K562 (cell line): Measurements from ENCODE around the gene PNMT. TPM values are rescaled to one million over a fixed set of nuclear protein-coding genes. Genes with fewer than 3 reads are reported as not detected.

ENCODE experiments used
- CBFA2T3 ChIP-seq: fragments of 450-650 bp; IDR thresholded peaks from 2 replicates; pipeline ENCODE4 v1.6.1; 2017
- CBX1 ChIP-seq: sonication (generic); IDR thresholded peaks from 2 replicates; pipeline ENCODE4 v1.6.1; 2016; ENCODE audit warnings: antibody characterized with exemption, low read depth, mild to moderate bottlenecking
- CEBPB ChIP-seq: fragments of 450-650 bp; IDR thresholded peaks from 2 replicates; pipeline ENCODE4 v1.6.1; 2016; ENCODE audit warnings: missing genetic modification characterization, missing compliant biosample characterization
- FOXK1 ChIP-seq: sonication (generic); formaldehyde crosslinking; IDR thresholded peaks from 2 replicates; pipeline ENCODE4 v1.8.0; 2022; ENCODE audit warnings: missing genetic modification reagents, mild to moderate bottlenecking, borderline replicate concordance
- GABPB2 ChIP-seq: fragments of 250-450 bp; sonication (Bioruptor Pico); conservative IDR thresholded peaks from 2 replicates; pipeline ENCODE4 v1.5.1; 2021; ENCODE audit warnings: mild to moderate bottlenecking
- HSF4 ChIP-seq: fragments of 250-450 bp; sonication (Bioruptor Pico); IDR thresholded peaks from 2 replicates; pipeline ENCODE4 v2.1.2; 2022; ENCODE audit warnings: mild to moderate bottlenecking, moderate library complexity, borderline replicate concordance
- MAFK ChIP-seq: IDR thresholded peaks from 2 replicates; pipeline ENCODE4 v1.6.1; 2011; ENCODE audit warnings: low read length, improper control_type of control experiment
- MEF2A ChIP-seq: IDR thresholded peaks from 2 replicates; pipeline ENCODE4 v1.6.1; 2011; ENCODE audit warnings: low read depth, mild to moderate bottlenecking, low read length, moderate library complexity; ENCODE audit not compliant: control insufficient read depth
- NKRF ChIP-seq: fragments of 450-650 bp; IDR thresholded peaks from 2 replicates; pipeline ENCODE4 v1.6.1; 2016; ENCODE audit warnings: borderline replicate concordance
- PRMT5 ChIP-seq: sonication (generic); formaldehyde crosslinking; IDR thresholded peaks from 2 replicates; pipeline ENCODE4 v1.5.0; 2020; ENCODE audit warnings: missing genetic modification reagents
- PTRF ChIP-seq: fragments of 450-650 bp; IDR thresholded peaks from 2 replicates; pipeline ENCODE4 v1.6.1; 2016; ENCODE audit warnings: mild to moderate bottlenecking, missing genetic modification characterization, missing compliant biosample characterization
- RBFOX2 ChIP-seq: fragments of 200-400 bp; formaldehyde crosslinking; IDR thresholded peaks from 2 replicates; pipeline ENCODE4 v1.6.1; 2017; ENCODE audit warnings: low read depth, mild to moderate bottlenecking, low read length, moderate library complexity
- SFPQ ChIP-seq: fragments of 200-400 bp; formaldehyde crosslinking; IDR thresholded peaks from 2 replicates; pipeline ENCODE4 v1.6.1; 2017; ENCODE audit warnings: mild to moderate bottlenecking, low read depth, low read length, moderate library complexity
- SPI1 ChIP-seq: IDR thresholded peaks from 2 replicates; pipeline ENCODE4 v1.6.1; 2011; ENCODE audit warnings: low read depth, low read length, control low read depth, borderline replicate concordance
- STAT6 ChIP-seq: sonication (generic); formaldehyde crosslinking; IDR thresholded peaks from 2 replicates; pipeline ENCODE4 v1.8.1; 2023; ENCODE audit warnings: mild to moderate bottlenecking, missing genetic modification reagents
- TRIM24 ChIP-seq, 2 experiments: fragments of 450-650 bp; IDR thresholded peaks; 2 replicates each; pipeline ENCODE4 v1.6.1; 2016
- ZBTB49 ChIP-seq: sonication (generic); formaldehyde crosslinking; IDR thresholded peaks from 2 replicates; pipeline ENCODE4 v1.8.0; 2022; ENCODE audit warnings: missing genetic modification reagents, mild to moderate bottlenecking, borderline replicate concordance
- ZNF41 ChIP-seq: fragments of 250-450 bp; sonication (Bioruptor Pico); conservative IDR thresholded peaks from 2 replicates; pipeline ENCODE4 v1.4.0; 2020; ENCODE audit warnings: mild to moderate bottlenecking
- polyA plus RNA-seq, 8 experiments: library from polyadenylated mRNA; depleted of rRNA in 4 of 8; stranded (reverse) in 5 of 8; unstranded in 3 of 8; fragments of >200 nt; fragmentation: Nextera tagmentation in 2 of 8; fragmentation: Illumina TruSeq in 1 of 8; extraction: Ambion mirVana in 2 of 8; extraction: Trizol in 1 of 8; gene quantifications; 2 replicates each; pipeline versions ENCODE4 v1.2.1 to v1.2.3, GENCODE V29; 2011 to 2014; ENCODE audit warnings: inconsistent platforms in 1 of 8, missing spikeins in 1 of 8
- total RNA-seq, 7 experiments: library from RNA; depleted of rRNA in 6 of 7; stranded (reverse); fragments of >200 nt in 6 of 7; fragmentation: Illumina TruSeq in 2 of 7; extraction: Trizol in 2 of 7; gene quantifications; 2 replicates each; pipeline versions ENCODE4 v1.2.1 to v1.2.3, GENCODE V29; 2011 to 2021; ENCODE audit warnings: low replicate concordance in 1 of 7

The PNMT gene
- total and polyA plus RNA-seq, 9 of the 15 experiments (the other 6 are each of a cell fraction or from before 2014, with no cell fraction given) = 0.55 to 18.1 (median 5.8) TPM

GRCh38 chr17:39667945-39668924 is at the start of gene PNMT (continued):
- no peak for TF ChIP-seq ZBTB49 (CRISPR knock-in tag)
- peak; percentile 77 for TF ChIP-seq RBFOX2
- no peak for TF ChIP-seq SPI1
- 0 out of 4 replicates have a peak, but pooled peaks of 1 of the 2 experiments have one; percentile 30 for TF ChIP-seq TRIM24 (IDR thresholded peaks at IDR 0.05)
- no peak for TF ChIP-seq CBFA2T3
- 0 out of 2 replicates have a peak, but pooled peaks have one; percentile 65 for TF ChIP-seq STAT6 (CRISPR knock-in tag)
- TF ChIP-seq CEBPB (tag) = no peak
- TF ChIP-seq NKRF = no peak
- TF ChIP-seq PTRF (tag) = no peak
- TF ChIP-seq PRMT5 (CRISPR knock-in tag) = no peak
- no peak for TF ChIP-seq HSF4
- no peak for TF ChIP-seq SFPQ
- TF ChIP-seq GABPB2 = no peak
- no peak for TF ChIP-seq MAFK
- no peak for TF ChIP-seq FOXK1 (CRISPR knock-in tag)
- TF ChIP-seq MEF2A = no peak
- no peak for TF ChIP-seq ZNF41 (CRISPR knock-in tag)
- TF ChIP-seq CBX1 = peak; percentile 74; the same call in 1 of the 2 replicates
